ENCODE measurements around the gene MICALL2.

- TF ChIP-seq CTCF (IDR thresholded peaks at IDR 0.05) (no peak), POLR2A (IDR thresholded peaks at IDR 0.05) (no peak)
These were observed 7.1 kb downstream of the MICALL2 start for GRCh38 chr7:1452205-1452604.

Data from right lobe of liver (tissue), 4 donors.